ENCODE data around the gene PIGR.

- no peak for TF ChIP-seq POLR2AphosphoS5 (IDR thresholded peaks at IDR 0.05; ENCODE audit: low read depth, low read length)
- no peak for TF ChIP-seq FOXJ3 (CRISPR knock-in tag; IDR thresholded peaks at IDR 0.05)
- no peak for TF ChIP-seq CTCF (IDR thresholded peaks at IDR 0.05)
- TF ChIP-seq FOXM1 (IDR thresholded peaks at IDR 0.05; ENCODE audit: low read depth): no peak
- TF ChIP-seq RFX5 (IDR thresholded peaks at IDR 0.05; ENCODE audit: low read length): no peak
- TF ChIP-seq RCOR1 (IDR thresholded peaks at IDR 0.05; ENCODE audit: low read length): no peak
- no peak for TF ChIP-seq NFIC (IDR thresholded peaks at IDR 0.05; ENCODE audit: borderline replicate concordance)
- no peak for TF ChIP-seq YY1 (IDR thresholded peaks at IDR 0.05; ENCODE audit: low read depth)
Observed at GRCh38 chr1:206883876-206884275, 62.4 kb downstream of the PIGR start.

Measured in SK-N-SH (cell line).